WTC11 (cell line): Measurements from ENCODE around the gene SSR1.

ENCODE experiments used
- JUN ChIP-seq: sonication (generic); formaldehyde crosslinking; IDR thresholded peaks from 2 replicates; pipeline ENCODE4 v1.8.0; 2023; ENCODE audit warnings: mild to moderate bottlenecking, missing genetic modification reagents
- TF ChIP-seq, protein P1 (sequence below): sonication (generic); formaldehyde crosslinking; IDR thresholded peaks from 2 replicates; pipeline ENCODE4 v1.8.1; 2022; ENCODE audit warnings: low read depth, mild to moderate bottlenecking, moderate library complexity, missing genetic modification reagents, borderline replicate concordance
- TF ChIP-seq, protein P2 (sequence below): sonication (generic); formaldehyde crosslinking; conservative IDR thresholded peaks from 2 replicates; pipeline ENCODE4 v1.8.1; 2022; ENCODE audit warnings: mild to moderate bottlenecking, missing genetic modification reagents

DNA sequence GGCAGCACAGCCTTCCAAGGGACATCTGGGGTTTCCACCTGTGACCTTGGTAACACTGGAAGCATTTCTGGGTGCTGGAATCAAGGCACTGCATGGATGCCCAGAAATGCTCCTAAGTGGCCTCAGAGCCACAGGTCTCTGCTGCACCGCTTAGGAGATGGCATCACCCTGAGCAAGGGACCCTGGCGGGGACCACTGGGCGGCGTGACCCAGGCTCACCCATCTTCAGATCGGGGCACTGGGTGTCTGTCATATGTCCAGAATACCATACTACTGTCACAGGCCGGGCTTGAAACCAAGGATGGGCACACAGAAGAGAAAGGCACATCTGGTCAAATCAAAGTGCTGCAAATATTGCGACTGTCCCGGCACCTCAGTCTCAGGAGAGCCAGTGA is 45.9 kb downstream of the SSR1 start:
- TF ChIP-seq, protein P1, sequence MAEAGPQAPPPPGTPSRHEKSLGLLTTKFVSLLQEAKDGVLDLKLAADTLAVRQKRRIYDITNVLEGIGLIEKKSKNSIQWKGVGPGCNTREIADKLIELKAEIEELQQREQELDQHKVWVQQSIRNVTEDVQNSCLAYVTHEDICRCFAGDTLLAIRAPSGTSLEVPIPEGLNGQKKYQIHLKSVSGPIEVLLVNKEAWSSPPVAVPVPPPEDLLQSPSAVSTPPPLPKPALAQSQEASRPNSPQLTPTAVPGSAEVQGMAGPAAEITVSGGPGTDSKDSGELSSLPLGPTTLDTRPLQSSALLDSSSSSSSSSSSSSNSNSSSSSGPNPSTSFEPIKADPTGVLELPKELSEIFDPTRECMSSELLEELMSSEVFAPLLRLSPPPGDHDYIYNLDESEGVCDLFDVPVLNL (CRISPR knock-in tag): no peak
- TF ChIP-seq JUN (CRISPR knock-in tag): no peak
- TF ChIP-seq, protein P2, sequence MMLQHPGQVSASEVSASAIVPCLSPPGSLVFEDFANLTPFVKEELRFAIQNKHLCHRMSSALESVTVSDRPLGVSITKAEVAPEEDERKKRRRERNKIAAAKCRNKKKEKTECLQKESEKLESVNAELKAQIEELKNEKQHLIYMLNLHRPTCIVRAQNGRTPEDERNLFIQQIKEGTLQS (CRISPR knock-in tag): no peak
